Measurements from ENCODE around the gene AFP.

DNA sequence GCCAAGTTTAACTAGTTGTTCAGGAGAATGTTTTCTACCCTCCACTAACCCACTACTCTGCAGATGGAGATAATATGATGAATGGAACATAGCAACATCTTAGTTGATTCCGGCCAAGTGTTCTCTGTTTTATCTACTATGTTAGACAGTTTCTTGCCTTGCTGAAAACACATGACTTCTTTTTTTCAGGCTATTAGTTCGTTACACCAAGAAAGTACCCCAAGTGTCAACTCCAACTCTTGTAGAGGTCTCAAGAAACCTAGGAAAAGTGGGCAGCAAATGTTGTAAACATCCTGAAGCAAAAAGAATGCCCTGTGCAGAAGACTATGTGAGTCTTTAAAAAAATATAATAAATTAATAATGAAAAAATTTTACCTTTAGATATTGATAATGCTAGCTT, 18.7 kb upstream of the AFP start:
- TF ChIP-seq, protein P1, sequence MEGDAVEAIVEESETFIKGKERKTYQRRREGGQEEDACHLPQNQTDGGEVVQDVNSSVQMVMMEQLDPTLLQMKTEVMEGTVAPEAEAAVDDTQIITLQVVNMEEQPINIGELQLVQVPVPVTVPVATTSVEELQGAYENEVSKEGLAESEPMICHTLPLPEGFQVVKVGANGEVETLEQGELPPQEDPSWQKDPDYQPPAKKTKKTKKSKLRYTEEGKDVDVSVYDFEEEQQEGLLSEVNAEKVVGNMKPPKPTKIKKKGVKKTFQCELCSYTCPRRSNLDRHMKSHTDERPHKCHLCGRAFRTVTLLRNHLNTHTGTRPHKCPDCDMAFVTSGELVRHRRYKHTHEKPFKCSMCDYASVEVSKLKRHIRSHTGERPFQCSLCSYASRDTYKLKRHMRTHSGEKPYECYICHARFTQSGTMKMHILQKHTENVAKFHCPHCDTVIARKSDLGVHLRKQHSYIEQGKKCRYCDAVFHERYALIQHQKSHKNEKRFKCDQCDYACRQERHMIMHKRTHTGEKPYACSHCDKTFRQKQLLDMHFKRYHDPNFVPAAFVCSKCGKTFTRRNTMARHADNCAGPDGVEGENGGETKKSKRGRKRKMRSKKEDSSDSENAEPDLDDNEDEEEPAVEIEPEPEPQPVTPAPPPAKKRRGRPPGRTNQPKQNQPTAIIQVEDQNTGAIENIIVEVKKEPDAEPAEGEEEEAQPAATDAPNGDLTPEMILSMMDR (IDR thresholded peaks at IDR 0.05; ENCODE audit: control extremely low read depth in 1 of 3, insufficient read depth in 1 of 3, low read depth in 1 of 3, low read length in 3 of 3) = no peak
- no peak for TF ChIP-seq CHD1 (IDR thresholded peaks at IDR 0.05; ENCODE audit: low read depth, low read length)
- no peak for TF ChIP-seq YY1 (IDR thresholded peaks at IDR 0.05; ENCODE audit: low read depth, low read length)
- TF ChIP-seq GABPA (IDR thresholded peaks at IDR 0.05; ENCODE audit: borderline replicate concordance, insufficient read depth, low read length) = no peak
